Transverse colon (tissue), 4 donors: Measurements from ENCODE around the gene AGPAT2. TPM values are rescaled to one million over a fixed set of nuclear protein-coding genes. Genes with fewer than 3 reads are reported as not detected.

Experiments
- DNase-seq: peaks from one replicate; pipeline ENCODE4 v3.0.0-alpha.2; 2019
- H3K27ac ChIP-seq, 4 donors: fragments of 200-600 bp; sonication (generic); 2 replicates each; pipeline ENCODE4 v1.5.1; 2016 to 2018; ENCODE audit warnings: inconsistent platforms in 4 of 4
- H3K27me3 ChIP-seq: fragments of 200-600 bp; sonication (generic); 2 replicates; pipeline ENCODE4 v1.5.1; 2017; ENCODE audit warnings: inconsistent platforms
- H3K36me3 ChIP-seq, 4 donors: fragments of 200-600 bp; sonication (generic); 2 replicates each; pipeline ENCODE4 v1.5.1; 2017 to 2019; ENCODE audit warnings: inconsistent platforms in 4 of 4
- H3K4me1 ChIP-seq, 4 donors: fragments of 200-600 bp; sonication (generic); 2 replicates each; pipeline ENCODE4 v1.5.1; 2017 to 2020; ENCODE audit warnings: inconsistent platforms in 4 of 4
- H3K4me3 ChIP-seq, 4 donors: fragments of 200-600 bp; sonication (generic); 1 replicate in 1 of 4; 2 replicates in 3 of 4; pipeline versions ENCODE4 v1.5.1 to v1.6.1; 2017 to 2019; ENCODE audit warnings: inconsistent platforms in 4 of 4
- H3K9me3 ChIP-seq, 2 donors: fragments of 200-600 bp; sonication (generic); 2 replicates each; pipeline ENCODE4 v1.5.1; 2017 to 2019; ENCODE audit warnings: inconsistent platforms in 2 of 2
- CTCF ChIP-seq, 5 experiments: fragments of 200-600 bp in 3 of 5; fragments of 450-650 bp in 2 of 5; sonication (generic) in 3 of 5; IDR thresholded peaks; 1 replicate in 2 of 5; 2 replicates in 3 of 5; pipeline ENCODE4 v1.5.1; 2016 to 2017; ENCODE audit warnings: antibody characterized with exemption in 5 of 5, inconsistent platforms in 3 of 5, mild to moderate bottlenecking in 2 of 5, moderate library complexity in 1 of 5
- EP300 ChIP-seq: sonication (generic); formaldehyde crosslinking; IDR thresholded peaks from one replicate; pipeline ENCODE4 v1.6.1; 2017; ENCODE audit warnings: antibody characterized with exemption, low read depth
- POLR2A ChIP-seq: fragments of 450-650 bp; IDR thresholded peaks from one replicate; pipeline ENCODE4 v1.6.1; 2016; ENCODE audit warnings: antibody characterized with exemption, mild to moderate bottlenecking, moderate library complexity
- POLR2AphosphoS5 ChIP-seq, 3 donors: sonication (generic); formaldehyde crosslinking; IDR thresholded peaks; one replicate each; pipeline ENCODE4 v1.6.1; 2016; ENCODE audit warnings: antibody characterized with exemption in 3 of 3
- WGBS, 2 donors: methylation state at CpG; one replicate each; pipeline ENCODE4 v1.1.5; 2018; ENCODE audit warnings: low coverage in 1 of 2; 5-methylcytosine and 5-hydroxymethylcytosine counted together
- in situ Hi-C, 4 donors: fragments of 200-750 bp; cut with MboI; loops; one replicate each; pipeline versions ENCODE4 v1.15.0 to v1.15.1; 2017; ENCODE audit warnings: low sequenced_read_pairs in 3 of 4, low pct_ligation_motif_present in 1 of 4, low pct_unique_long_range_greater_than_20kb in 1 of 4
- intact Hi-C: fragments of 100-400 bp; cut with DNase I; formaldehyde crosslinking; loops from one replicate; pipeline ENCODE4 v1.15.1; 2023; ENCODE audit warnings: low total_unique reads
- total RNA-seq, 4 donors: library from RNA; depleted of rRNA; stranded (reverse); fragments of >200 nt; gene quantifications; one replicate each; pipeline ENCODE4 v1.1.0, GENCODE V29; 2016

AGPAT2 gene
- total RNA-seq, 4 donors from 2014 or later, result 245 to 441 (median 290) TPM

GRCh38 chr9:136676297-136676794, 10.9 kb downstream of the AGPAT2 start:
- H3K27ac ChIP-seq, result peak overlapping the region in 2 of 4 donors; percentile 13 to 17
- in situ Hi-C loops, result no loop called here
- peaks cover 3% of the 10 kb centered on the region for H3K27me3 ChIP-seq
- TF ChIP-seq CTCF (IDR thresholded peaks at IDR 0.05) (no peak), POLR2AphosphoS5 (IDR thresholded peaks at IDR 0.05) (no peak), POLR2A (no peak), EP300 (no peak)
- 94% methylated on average over 10 of the region's 13 CpGs; no CpG with 5 or more reads in 1 of the 2 donors for WGBS, 2 donors
- no peak overlapping the region for H3K4me3 ChIP-seq
- intact Hi-C loops, result no loop called here
- peaks cover 0 to 13% (median 0%) of the 10 kb centered on the region in 4 donors for H3K36me3 ChIP-seq
- peaks cover 0 to 26% (median 13%) of the 10 kb centered on the region in 4 donors for H3K4me1 ChIP-seq
- no peaks in the 10 kb centered on the region for H3K9me3 ChIP-seq
- DNase-seq, result no peak

- DNase-seq, result no peak
- Histone ChIP-seq H3K4me3 (no peak overlapping the region), H3K9me3 (no peaks in the 10 kb centered on the region), H3K27me3 (peaks cover 7% of the 10 kb centered on the region), H3K4me1 (peaks cover 0 to 28% (median 13%) of the 10 kb centered on the region in 4 donors), H3K27ac (peak overlapping the region; percentile 16 to 42 (median 20)), H3K36me3 (peaks cover 0 to 13% (median 0%) of the 10 kb centered on the region in 4 donors)
- intact Hi-C loops, result loop anchor here (1.0 kb wide), 1 partner anchor 47 kb away; no protein-coding TSS in a partner anchor
- peak in 1 of 3 donors; percentile 10 for TF ChIP-seq POLR2AphosphoS5 (IDR thresholded peaks at IDR 0.05)
- TF ChIP-seq POLR2A, result no peak
- WGBS, 2 donors, result 75% methylated on average over 16 of the region's 16 CpGs; no CpG with 5 or more reads in 1 of the 2 donors
- in situ Hi-C loops, result no loop called here
These were observed 11.6 kb downstream of the AGPAT2 start for GRCh38 chr9:136675477-136676296.

- TF ChIP-seq CTCF (IDR thresholded peaks at IDR 0.05), result no peak
- TF ChIP-seq POLR2AphosphoS5 (IDR thresholded peaks at IDR 0.05), result peak in 1 of 3 donors; percentile 4
- peak; percentile 7 for TF ChIP-seq POLR2A
- TF ChIP-seq EP300, result no peak
- Histone ChIP-seq H3K9me3 (no peaks in the 10 kb centered on the region), H3K27ac (peak overlapping the region in 3 of 4 donors; percentile 25 to 42 (median 25)), H3K36me3 (peaks cover 0 to 13% (median 0%) of the 10 kb centered on the region in 4 donors), H3K4me1 (peaks cover 0 to 26% (median 13%) of the 10 kb centered on the region in 4 donors), H3K27me3 (peaks cover 15% of the 10 kb centered on the region), H3K4me3 (no peak overlapping the region)
- in situ Hi-C loops (no loop called here), intact Hi-C loops (loop anchor here (1.0 kb wide), 1 partner anchor 47 kb away; no protein-coding TSS in a partner anchor)
- DNase-seq, result peak; percentile 82
- 61 to 73% methylated on average over 3 to 11 of the region's 11 CpGs for WGBS, 2 donors
These were observed 12.4 kb downstream of the AGPAT2 start for GRCh38 chr9:136674786-136675349.

- in situ Hi-C loops, result no loop called here
- intact Hi-C loops, result no loop called here
- peak overlapping the region in 2 of 4 donors; percentile 25 for H3K27ac ChIP-seq
- peaks cover 0 to 25% (median 14%) of the 10 kb centered on the region in 4 donors for H3K4me1 ChIP-seq
- peaks cover 22% of the 10 kb centered on the region for H3K27me3 ChIP-seq
- H3K9me3 ChIP-seq, result no peaks in the 10 kb centered on the region
- TF ChIP-seq EP300 (no peak), CTCF (IDR thresholded peaks at IDR 0.05) (no peak), POLR2AphosphoS5 (IDR thresholded peaks at IDR 0.05) (peak in 1 of 3 donors; percentile 5)
- WGBS, 2 donors, result 84% methylated on average over 26 of the region's 26 CpGs; no CpG with 5 or more reads in 1 of the 2 donors
- peaks cover 0 to 13% (median 0%) of the 10 kb centered on the region in 4 donors for H3K36me3 ChIP-seq
- no peak overlapping the region for H3K4me3 ChIP-seq
- DNase-seq, result no peak
These were observed 13.1 kb downstream of the AGPAT2 start for GRCh38 chr9:136673975-136674785.
